ENCODE measurements around the gene MPV17L2. TPM values are rescaled to one million over a fixed set of nuclear protein-coding genes. Genes with fewer than 3 reads are reported as not detected.
A peak's percentile ranks its signal among the peaks of the same experiment; 100 is the strongest.

The MPV17L2 gene
- total RNA-seq, 2 experiments from 2014 or later, result 8.5 to 9.6 TPM

DNA sequence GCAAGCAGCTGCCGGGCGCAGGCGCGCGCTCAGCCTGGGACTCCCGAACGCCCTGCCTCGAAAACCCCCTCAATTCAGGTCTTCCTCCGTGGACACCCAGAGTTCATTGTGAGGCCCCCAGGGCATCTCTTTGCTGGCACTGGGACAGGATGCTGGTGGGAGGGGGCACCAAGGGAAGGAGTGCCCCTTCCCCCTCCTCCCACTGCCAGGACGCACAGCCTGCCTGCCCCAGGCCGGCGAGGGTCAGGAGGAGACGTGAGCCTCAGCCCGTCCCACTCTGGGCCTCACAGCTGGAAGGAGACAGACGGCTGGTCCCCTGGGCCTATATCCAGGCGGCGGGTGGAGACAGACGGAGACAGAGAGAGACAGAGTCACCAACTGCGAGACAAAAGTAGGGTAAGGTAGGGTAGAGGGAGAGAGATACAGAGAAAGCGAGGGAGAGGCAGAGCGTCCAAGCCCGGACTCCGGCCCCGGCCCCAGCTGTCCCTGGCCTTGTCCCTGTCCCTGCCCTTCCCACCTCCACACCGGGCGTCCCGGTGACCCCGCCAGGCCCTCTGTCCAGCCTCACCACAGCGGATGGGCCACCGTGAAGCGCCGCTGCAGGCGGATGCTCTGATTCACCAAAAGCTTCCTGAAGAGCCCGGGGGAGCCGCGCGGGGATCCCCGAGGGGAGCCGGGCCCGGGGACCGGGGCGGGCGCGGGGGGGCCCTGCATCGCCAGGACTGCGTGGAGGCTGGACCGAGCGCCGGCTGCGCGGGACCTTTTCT, 32.9 kb downstream of the MPV17L2 start, which contains the start of gene PDE4C:
Gene PDE4C (minus strand): TSS at position 737 of the 767 bp plus-strand sequence. CDS start 23 bp downstream, at position 714.
- H3K9me3 Mint-ChIP-seq, result no peaks in the 10 kb centered on the region
- H3K4me1 Mint-ChIP-seq (ENCODE audit: low read depth), result peaks cover 24% of the 10 kb centered on the region
- intact Hi-C loops (cut with micrococcal nuclease), result no loop called here
- TF ChIP-seq, protein P1, sequence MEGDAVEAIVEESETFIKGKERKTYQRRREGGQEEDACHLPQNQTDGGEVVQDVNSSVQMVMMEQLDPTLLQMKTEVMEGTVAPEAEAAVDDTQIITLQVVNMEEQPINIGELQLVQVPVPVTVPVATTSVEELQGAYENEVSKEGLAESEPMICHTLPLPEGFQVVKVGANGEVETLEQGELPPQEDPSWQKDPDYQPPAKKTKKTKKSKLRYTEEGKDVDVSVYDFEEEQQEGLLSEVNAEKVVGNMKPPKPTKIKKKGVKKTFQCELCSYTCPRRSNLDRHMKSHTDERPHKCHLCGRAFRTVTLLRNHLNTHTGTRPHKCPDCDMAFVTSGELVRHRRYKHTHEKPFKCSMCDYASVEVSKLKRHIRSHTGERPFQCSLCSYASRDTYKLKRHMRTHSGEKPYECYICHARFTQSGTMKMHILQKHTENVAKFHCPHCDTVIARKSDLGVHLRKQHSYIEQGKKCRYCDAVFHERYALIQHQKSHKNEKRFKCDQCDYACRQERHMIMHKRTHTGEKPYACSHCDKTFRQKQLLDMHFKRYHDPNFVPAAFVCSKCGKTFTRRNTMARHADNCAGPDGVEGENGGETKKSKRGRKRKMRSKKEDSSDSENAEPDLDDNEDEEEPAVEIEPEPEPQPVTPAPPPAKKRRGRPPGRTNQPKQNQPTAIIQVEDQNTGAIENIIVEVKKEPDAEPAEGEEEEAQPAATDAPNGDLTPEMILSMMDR (IDR thresholded peaks at IDR 0.05), result no peak
- ATAC-seq, result no peak
- no peak within 1 kb of the TSS for H3K27ac Mint-ChIP-seq
- no peaks in the 10 kb centered on the region for H3K36me3 Mint-ChIP-seq (ENCODE audit: low read depth)
- ChIA-PET CTCF (interaction anchor here (1.5 kb wide), 1 partner anchor 26 kb away, joined by 3 read pairs; no protein-coding TSS in a partner anchor), POLR2A (interaction anchor here (1.3 kb wide), 1 partner anchor 12 kb away, joined by 4 read pairs; no protein-coding TSS in a partner anchor)
- peak within 1 kb of the TSS; percentile 10 for H3K4me3 Mint-ChIP-seq
- no peak for DNase-seq
- peaks cover 62% of the 10 kb centered on the region for H3K27me3 Mint-ChIP-seq

DNA sequence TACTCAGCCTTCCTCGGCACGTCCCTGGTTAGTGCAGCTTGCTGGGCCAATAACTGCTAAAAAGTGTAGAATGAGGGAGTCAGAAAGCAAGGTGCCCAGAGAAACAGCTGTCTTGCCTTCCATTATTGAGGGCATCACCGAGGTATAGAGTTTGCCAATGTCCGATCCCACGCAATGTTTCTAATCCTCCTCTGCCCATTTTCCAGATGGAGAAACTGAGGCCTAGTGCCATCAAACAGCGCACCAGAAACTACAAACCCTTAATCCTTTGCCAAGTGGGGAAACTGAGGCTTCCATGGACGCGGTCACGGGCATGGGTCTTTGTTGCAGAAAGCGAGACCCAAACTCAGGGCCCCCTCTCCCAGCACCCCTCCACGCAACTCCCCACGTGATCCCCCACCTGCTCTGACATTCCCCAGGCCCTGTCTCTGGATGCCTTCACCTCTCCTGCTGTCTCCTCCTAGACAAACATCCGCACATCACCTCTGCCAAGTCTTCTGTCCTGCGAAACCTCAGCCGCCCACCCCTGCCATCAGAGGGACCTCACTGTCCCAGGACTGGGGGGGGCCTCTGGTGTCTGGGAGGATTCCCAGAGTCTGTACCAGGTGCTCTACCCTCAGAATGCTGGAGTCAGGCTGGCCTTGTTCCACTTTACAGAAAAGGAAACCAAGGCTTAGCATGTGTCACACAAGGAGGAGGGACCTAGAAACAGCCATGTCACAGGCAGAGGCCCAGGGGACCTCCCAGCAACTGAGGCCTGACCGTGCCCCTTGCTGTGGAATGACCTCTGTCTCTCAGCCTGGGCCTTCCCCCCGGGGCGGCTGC, 34.1 kb downstream of the MPV17L2 start:
- intact Hi-C loops (cut with micrococcal nuclease), result no loop called here
- no peak for ATAC-seq
- Mint-ChIP-seq H3K9me3 (no peaks in the 10 kb centered on the region), H3K4me3 (no peak overlapping the region), H3K27ac (no peak overlapping the region), H3K4me1 (ENCODE audit: low read depth) (peaks cover 29% of the 10 kb centered on the region), H3K27me3 (peaks cover 63% of the 10 kb centered on the region), H3K36me3 (ENCODE audit: low read depth) (no peaks in the 10 kb centered on the region)
- POLR2A ChIA-PET, result interaction anchor here (1.3 kb wide), 1 partner anchor 11 kb away, joined by 4 read pairs; no protein-coding TSS in a partner anchor
- no peak for DNase-seq
- CTCF ChIA-PET, result interaction anchor here (1.5 kb wide), 1 partner anchor 25 kb away, joined by 3 read pairs; no protein-coding TSS in a partner anchor
- TF ChIP-seq, protein P1 (IDR thresholded peaks at IDR 0.05), result no peak

DNA sequence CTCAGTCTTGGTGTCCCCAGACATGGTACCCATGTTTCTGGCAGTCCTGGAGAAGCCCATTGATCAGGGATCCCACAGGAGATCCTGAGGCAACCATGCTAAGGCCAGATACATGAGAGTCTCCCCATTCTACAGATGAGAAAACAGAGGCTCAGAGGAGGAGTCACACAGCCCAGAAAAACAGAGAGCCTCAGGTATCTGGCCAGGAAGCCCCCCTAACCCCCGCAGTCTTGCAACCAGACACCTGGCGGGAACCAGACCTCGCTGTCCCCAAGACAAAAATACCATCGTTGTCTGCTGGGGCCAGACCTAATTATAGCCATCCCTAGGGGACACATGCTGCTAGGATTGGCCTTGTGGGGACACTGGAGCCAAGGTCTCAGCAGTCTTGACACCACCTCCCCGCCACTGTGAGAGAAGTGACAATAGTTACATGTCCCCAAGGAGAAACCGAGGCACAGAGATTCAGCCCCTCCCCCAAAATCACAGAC, 34.8 kb downstream of the MPV17L2 start:
- peaks cover 2% of the 10 kb centered on the region for H3K9me3 Mint-ChIP-seq

DNA sequence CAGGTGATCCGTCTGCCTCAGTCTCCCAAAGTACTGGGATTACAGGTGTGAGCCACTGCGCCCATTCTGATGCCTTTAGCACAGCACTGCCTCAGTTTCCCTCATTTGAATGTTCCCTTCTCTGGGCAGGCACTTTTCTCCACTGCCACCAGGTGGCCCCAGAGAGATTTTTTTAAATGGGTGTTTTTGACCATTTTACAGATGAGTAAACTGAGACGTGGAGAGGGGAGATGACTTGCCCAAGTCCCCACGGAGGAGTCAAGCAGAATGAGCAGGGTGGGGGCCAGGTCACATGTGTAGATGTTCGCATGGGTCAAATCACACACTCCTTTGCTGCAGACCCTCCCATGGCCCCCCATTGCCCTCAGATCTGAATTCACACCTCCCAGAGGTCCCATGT, 36.5 kb downstream of the MPV17L2 start:
- ChIA-PET POLR2A (no interaction called here), CTCF (interaction anchor here (1.1 to 1.3 kb wide), 3 partner anchors 8 to 24 kb away, joined by 3 to 4 read pairs (median 3); no protein-coding TSS in a partner anchor)
- no peak for DNase-seq
- peaks cover 28% of the 10 kb centered on the region for H3K4me1 Mint-ChIP-seq (ENCODE audit: low read depth)
- no peak overlapping the region for H3K27ac Mint-ChIP-seq
- peaks cover 68% of the 10 kb centered on the region for H3K27me3 Mint-ChIP-seq
- no peaks in the 10 kb centered on the region for H3K36me3 Mint-ChIP-seq (ENCODE audit: low read depth)
- peaks cover 8% of the 10 kb centered on the region for H3K9me3 Mint-ChIP-seq
- intact Hi-C loops (cut with micrococcal nuclease), result no loop called here
- no peak for ATAC-seq
- no peak overlapping the region for H3K4me3 Mint-ChIP-seq
- TF ChIP-seq, protein P1 (IDR thresholded peaks at IDR 0.05), result peak; percentile 79

More for the DNA sequence above, 34.8 kb downstream of the MPV17L2 start:
- TF ChIP-seq, protein P1 (IDR thresholded peaks at IDR 0.05), result no peak
- Mint-ChIP-seq H3K27ac (no peak overlapping the region), H3K36me3 (ENCODE audit: low read depth) (no peaks in the 10 kb centered on the region), H3K4me3 (no peak overlapping the region), H3K27me3 (peaks cover 68% of the 10 kb centered on the region), H3K4me1 (ENCODE audit: low read depth) (peaks cover 33% of the 10 kb centered on the region)
- ATAC-seq, result no peak
- POLR2A ChIA-PET, result no interaction called here
- DNase-seq, result no peak
- CTCF ChIA-PET, result interaction anchor here (1.3 kb wide), 1 partner anchor 22 kb away, joined by 4 read pairs; no protein-coding TSS in a partner anchor
- intact Hi-C loops (cut with micrococcal nuclease), result no loop called here

Measured in activated CD8-positive, alpha-beta T cell treated with anti-CD3 and anti-CD28 coated beads for 36 hours (primary cell).